Mesodermal cell (in vitro differentiated cells): ENCODE measurements around the gene XKR3.
"Not testable (repeated sequence)": the region's sequence is repeated elsewhere in the genome, so short reads cannot be mapped to it uniquely, and the experiment has no call there.

ENCODE experiments used
- H3K27ac ChIP-seq: 2 replicates; pipeline ENCODE4 v1.7.0; 2013; ENCODE audit warnings: mild to moderate bottlenecking, low read depth, low read length, moderate library complexity; ENCODE audit not compliant: severe bottlenecking
- H3K36me3 ChIP-seq: 2 replicates; pipeline ENCODE4 v1.7.1; 2013; ENCODE audit warnings: mild to moderate bottlenecking, low read length, moderate library complexity; ENCODE audit not compliant: control insufficient read depth, insufficient read depth
- H3K4me1 ChIP-seq: one replicate; pipeline ENCODE4 v1.7.1; 2013; ENCODE audit warnings: mild to moderate bottlenecking, low read length; ENCODE audit not compliant: insufficient read depth, control insufficient read depth, poor library complexity, severe bottlenecking
- H3K4me3 ChIP-seq: 2 replicates; pipeline ENCODE4 v1.7.0; 2013; ENCODE audit warnings: low read length, control low read depth, mild to moderate bottlenecking; ENCODE audit not compliant: insufficient read depth, poor library complexity, severe bottlenecking; ENCODE audit errors: extremely low read depth
- H3K9me3 ChIP-seq: 2 replicates; pipeline ENCODE4 v1.7.1; 2013; ENCODE audit warnings: mild to moderate bottlenecking, low read length, moderate library complexity; ENCODE audit not compliant: control insufficient read depth
- WGBS, 2 experiments: methylation state at CpG; one replicate each; pipeline ENCODE4 v1.1.5; 2013; ENCODE audit warnings: missing lambda C conversion rate in 2 of 2; ENCODE audit not compliant: insufficient coverage in 2 of 2; 5-methylcytosine and 5-hydroxymethylcytosine counted together

Gene XKR3

DNA sequence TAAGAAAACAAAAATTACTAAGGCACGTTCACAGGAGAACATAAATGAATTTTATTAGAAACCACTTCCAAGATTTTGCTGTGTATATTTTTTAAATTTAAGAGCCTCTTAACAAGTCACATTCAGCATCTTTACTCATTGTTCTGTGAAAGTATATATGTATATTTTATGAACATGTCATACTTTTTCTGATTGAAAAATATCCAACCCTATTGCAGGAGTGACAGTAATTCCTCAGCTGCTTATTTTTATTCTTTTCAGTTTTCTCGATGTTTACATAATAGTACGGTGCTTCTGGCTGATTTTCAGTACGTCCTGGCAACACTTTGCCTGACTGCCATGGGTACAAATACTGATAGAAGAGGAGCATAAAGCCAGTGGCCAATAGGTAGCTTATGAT, 41.8 kb downstream of the XKR3 start:
- WGBS, 2 experiments = 90 to 100% methylated on average over 2 of the region's 4 CpGs
- H3K4me1 ChIP-seq = no peaks in the 10 kb centered on the region
- H3K4me3 ChIP-seq = no peak overlapping the region
- H3K36me3 ChIP-seq = no peaks in the 10 kb centered on the region
- H3K9me3 ChIP-seq = no peaks in the 10 kb centered on the region
- no peak overlapping the region for H3K27ac ChIP-seq

DNA sequence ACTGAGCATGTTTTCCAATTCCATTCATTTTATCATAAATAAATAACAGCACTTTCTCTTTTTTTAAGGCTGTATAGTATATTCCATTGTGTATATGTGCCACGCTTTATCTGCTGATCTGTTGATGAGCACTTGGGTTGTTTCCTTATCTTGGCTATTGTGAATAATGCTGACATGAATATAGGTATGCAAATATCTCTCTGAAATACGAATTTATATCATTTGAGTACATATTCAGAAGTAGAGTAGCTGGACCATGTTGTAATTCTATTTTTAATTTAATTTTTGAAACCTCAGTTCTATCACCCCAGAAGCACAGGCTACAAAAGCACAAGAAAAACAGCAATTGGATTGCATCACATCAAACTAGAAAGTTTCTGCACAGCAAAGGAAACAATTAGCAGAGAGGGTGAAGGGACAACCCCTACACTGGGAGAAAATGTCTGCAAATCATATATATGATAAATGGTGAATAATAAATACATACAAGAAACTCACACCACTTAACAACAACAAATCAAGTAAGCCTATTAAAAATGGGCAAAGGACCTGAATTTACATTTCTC, 43.4 kb downstream of the XKR3 start:
- no CpG with 5 or more reads among the region's 2 CpGs for WGBS, 2 experiments
- H3K27ac ChIP-seq = no peak overlapping the region

DNA sequence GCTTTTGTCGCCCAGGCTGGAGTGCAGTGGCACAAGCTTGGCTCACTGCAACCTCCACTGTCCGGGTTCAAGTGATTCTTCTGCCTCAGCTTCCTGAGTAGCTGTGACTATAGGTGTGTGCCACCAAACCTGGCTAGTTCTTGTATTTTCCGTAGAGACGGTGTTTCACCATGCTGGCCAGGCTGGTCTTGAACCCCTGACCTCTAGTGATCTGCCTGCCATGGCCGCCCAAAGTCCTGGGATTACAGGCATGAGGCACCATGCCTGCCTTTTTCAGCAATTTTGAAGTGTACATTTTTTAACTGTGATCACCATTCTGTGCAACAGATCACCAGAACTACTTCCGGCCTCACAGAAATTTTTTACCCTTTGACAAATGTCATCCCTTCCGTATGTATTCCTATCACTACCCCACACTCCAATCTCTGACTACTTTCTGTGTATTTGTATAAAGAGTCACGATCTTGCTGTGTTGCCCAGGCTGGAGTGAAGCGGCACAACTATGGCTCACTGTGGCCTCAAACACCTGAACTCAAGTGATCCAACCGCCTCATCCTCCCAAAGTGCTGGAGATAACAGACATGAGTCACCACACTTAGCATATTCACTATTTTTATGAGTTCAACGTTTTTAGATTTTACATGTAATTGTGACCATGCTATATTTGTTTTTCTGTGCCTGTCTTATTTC, 44.0 kb downstream of the XKR3 start:
- Histone ChIP-seq H3K9me3 (no peaks in the 10 kb centered on the region), H3K4me1 (no peaks in the 10 kb centered on the region), H3K4me3 (no peak overlapping the region), H3K36me3 (no peaks in the 10 kb centered on the region), H3K27ac (no peak overlapping the region)
- WGBS, 2 experiments = 77 to 85% methylated on average over 6 to 7 of the region's 11 CpGs

More for the DNA sequence above, 43.4 kb downstream of the XKR3 start:
- Histone ChIP-seq H3K36me3 (no peaks in the 10 kb centered on the region), H3K9me3 (no peaks in the 10 kb centered on the region), H3K4me1 (no peaks in the 10 kb centered on the region), H3K4me3 (no peak overlapping the region)

DNA sequence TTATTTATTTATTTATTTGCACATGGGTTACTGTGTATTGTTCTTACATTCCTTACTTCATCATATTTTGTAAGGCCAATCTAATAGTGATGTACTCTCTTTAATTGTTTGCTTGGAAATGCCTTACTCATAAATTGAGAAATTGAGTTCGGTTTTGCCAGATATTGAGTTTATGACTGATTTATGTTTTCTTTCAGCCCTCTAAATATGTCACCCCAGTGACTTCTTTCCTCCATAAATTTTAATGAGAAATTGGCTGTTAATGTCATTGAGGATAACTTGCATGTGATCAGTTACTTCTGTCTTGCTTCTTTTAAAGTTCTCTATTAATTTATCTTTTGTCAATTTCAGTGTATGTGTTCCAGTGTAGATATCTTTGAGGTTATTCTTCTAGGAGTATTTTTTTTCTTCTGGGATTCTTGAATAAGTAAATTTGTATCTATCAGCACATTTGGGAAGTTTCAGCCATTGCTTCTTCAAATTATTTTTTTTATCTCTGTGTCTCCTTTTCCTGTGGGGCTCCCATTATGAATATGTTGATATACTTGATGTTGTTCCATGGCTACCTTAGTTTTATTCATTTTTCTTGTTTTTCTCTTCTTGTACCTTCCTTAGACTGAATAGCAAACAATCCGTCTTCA, 47.8 kb downstream of the XKR3 start:
- Histone ChIP-seq H3K4me3 (no peak overlapping the region), H3K36me3 (no peaks in the 10 kb centered on the region), H3K27ac (no peak overlapping the region), H3K4me1 (no peaks in the 10 kb centered on the region), H3K9me3 (no peaks in the 10 kb centered on the region)
- WGBS, 2 experiments = no CpG with 5 or more reads among the region's 2 CpGs

DNA sequence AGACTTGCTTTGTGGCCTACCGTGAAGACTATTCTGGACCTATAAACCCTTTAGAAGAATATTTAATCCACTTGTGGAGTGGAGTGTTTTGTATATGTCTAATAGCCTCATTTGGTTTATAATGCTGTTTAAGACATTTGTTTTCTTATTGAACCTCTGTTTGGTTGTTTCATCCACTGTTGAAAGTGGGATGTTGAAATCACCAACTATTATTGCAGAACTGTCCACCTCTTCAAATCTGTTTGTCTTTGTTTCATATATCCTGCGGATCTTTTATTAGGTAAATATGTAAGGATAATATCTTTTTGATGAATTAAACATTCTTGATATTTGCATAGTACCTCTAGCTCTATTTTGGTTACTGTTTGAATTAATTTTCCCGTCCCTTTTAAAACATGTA, 49.1 kb downstream of the XKR3 start:
- Histone ChIP-seq H3K36me3 (no peaks in the 10 kb centered on the region), H3K9me3 (no peaks in the 10 kb centered on the region), H3K4me1 (no peaks in the 10 kb centered on the region), H3K4me3 (no peak overlapping the region), H3K27ac (no peak overlapping the region)
- 80% methylated on average over 1 of the region's 3 CpGs; no CpG with 5 or more reads in 1 of the 2 experiments for WGBS, 2 experiments

DNA sequence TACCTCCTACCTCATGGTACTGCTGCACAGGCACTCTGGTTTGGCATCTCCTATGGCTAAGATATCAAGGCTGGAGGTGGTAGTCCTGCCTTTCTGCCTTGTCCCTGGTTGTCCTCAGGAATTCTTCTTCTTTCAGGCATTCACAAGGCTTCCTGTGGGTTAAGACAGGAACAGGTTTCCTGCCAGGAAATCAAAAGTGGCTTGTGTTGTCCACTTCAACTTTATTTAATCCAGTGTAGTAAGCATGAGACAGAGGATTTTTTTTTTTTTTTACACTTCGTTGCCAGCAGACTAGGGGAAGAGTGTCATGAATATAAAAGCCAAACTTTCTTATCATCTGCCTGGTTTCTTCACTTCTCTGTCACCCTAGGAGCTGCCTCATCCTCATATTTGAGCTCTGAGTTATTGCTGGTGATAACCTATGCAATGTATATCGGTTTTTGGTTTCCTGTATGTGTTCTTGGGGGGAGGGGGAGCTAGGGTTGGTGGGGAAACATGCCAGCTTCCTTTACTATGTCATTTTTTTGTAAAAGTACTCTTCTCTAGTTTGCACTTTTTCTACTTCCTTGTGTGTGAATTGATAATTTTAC, 50.2 kb downstream of the XKR3 start:
- Histone ChIP-seq H3K9me3 (no peaks in the 10 kb centered on the region), H3K4me3 (no peak overlapping the region), H3K27ac (no peak overlapping the region), H3K4me1 (no peaks in the 10 kb centered on the region), H3K36me3 (no peaks in the 10 kb centered on the region)
- WGBS, 2 experiments = no CpG with 5 or more reads among the region's 2 CpGs

DNA sequence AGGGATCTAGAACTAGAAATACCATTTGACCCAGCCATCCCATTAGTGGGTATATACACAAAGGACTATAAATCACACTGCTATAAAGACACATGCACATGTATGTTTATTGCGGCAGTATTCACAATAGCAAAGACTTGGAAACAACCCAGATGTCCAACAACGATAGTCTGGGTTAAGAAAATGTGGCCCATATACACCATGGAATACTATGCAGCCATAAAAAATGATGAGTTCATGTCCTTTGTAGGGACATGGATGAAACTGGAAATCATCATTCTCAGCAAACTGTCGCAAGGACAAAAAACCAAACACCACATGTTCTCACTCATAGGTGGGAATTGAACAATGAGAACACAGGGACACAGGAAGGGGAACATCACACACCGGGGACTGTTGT, 53.6 kb downstream of the XKR3 start:
- no CpG with 5 or more reads among the region's 4 CpGs for WGBS, 2 experiments
- not testable (repeated sequence) for H3K9me3 ChIP-seq

DNA sequence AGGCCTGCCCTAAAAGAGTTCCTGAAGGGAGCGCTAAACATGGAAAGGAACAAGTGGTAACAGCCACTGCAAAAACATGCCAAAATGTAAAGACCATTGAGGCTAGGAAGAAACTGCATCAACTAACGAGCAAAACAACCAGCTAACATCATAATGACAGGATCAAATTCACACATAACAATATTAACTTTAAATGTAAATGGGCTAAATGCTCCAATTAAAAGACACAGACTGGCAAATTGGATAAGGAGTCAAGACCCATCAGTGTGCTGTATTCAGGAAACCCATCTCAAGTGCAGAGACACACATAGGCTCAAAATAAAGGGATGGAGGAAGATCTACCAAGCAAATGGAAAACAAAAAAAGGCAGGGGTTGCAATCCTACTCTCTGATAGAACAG, 57.3 kb downstream of the XKR3 start:
- not testable (repeated sequence) for H3K36me3 ChIP-seq, H3K4me1 ChIP-seq, H3K9me3 ChIP-seq, H3K27ac ChIP-seq, H3K4me3 ChIP-seq
- WGBS, 2 experiments = 100% methylated on average over 1 of the region's 2 CpGs; no CpG with 5 or more reads in 1 of the 2 experiments

More for the DNA sequence above, 53.6 kb downstream of the XKR3 start:
- not testable (repeated sequence) for H3K4me1 ChIP-seq, H3K36me3 ChIP-seq, H3K27ac ChIP-seq, H3K4me3 ChIP-seq

DNA sequence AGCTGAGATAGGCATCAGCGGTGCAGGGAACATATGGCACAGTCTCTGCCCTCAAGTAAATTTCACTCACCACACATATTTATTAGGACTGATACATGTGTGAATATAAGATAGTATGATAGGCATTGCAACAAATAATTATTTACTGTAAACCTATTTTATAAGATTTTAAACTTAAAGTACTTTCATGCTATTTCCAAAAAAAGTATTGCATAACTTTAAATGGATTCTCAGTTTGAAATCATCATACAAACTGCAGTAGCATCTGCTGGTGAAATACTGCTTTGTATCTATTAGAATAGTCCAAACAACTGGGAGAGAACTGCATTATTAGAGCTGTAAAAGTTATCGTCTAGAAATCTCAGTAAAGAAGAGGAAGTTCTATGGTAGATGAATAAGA, 63.0 kb downstream of the XKR3 start:
- H3K4me1 ChIP-seq, H3K4me3 ChIP-seq, H3K27ac ChIP-seq, H3K9me3 ChIP-seq, H3K36me3 ChIP-seq: not testable (repeated sequence)
- 30 to 40% methylated on average over 1 of the region's 2 CpGs for WGBS, 2 experiments

DNA sequence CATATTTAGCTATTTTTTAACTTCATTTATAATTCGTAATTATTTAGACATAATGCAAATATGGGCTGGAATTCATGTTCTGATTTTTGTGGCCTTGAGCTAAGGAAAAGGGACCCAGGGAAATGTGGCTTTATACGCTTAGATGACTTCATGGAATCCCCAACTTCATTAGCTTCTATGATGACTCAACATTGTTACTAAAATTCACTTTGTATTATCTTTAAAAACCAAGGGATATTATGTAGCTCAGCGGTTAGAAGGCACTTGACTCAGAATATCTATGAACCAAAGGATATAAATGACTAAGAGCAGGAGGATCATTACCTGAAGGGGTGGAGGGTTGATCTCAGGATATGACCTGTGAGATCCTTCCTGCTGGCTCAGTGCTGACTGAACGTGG, 64.8 kb downstream of the XKR3 start:
- H3K9me3 ChIP-seq, H3K4me3 ChIP-seq, H3K4me1 ChIP-seq, H3K27ac ChIP-seq, H3K36me3 ChIP-seq: not testable (repeated sequence)
- WGBS, 2 experiments = no CpG with 5 or more reads among the region's 4 CpGs

DNA sequence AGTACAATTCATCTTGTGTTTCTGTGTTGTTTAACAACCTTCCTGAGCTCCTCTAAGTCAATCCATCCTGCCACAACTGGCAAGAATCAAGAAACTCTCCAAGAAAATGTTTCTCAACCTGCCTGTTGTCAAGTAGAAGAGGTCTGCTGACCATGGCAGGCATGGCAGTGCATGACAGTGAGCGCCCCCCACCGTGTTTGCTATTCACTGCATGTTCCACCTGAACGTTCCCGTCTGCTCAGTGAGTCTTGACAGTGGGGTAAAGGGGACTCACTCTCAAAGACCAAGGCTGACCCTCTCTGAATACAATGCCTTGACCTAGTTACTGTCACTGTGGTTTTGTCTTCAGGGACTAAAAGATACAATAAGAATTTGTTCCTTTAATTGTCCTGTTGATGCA, 75.9 kb downstream of the XKR3 start:
- not testable (repeated sequence) for H3K4me3 ChIP-seq, H3K4me1 ChIP-seq, H3K27ac ChIP-seq, H3K36me3 ChIP-seq
- H3K9me3 ChIP-seq = peaks cover 12% of the 10 kb centered on the region
- WGBS, 2 experiments = 80% methylated on average over 1 of the region's 4 CpGs; no CpG with 5 or more reads in 1 of the 2 experiments
